ENCODE data around the gene DCAF7. TPM values are rescaled to one million over a fixed set of nuclear protein-coding genes. Genes with fewer than 3 reads are reported as not detected.

Gene DCAF7
- total RNA-seq, 1 experiment from 2014 or later: 144 TPM

DNA sequence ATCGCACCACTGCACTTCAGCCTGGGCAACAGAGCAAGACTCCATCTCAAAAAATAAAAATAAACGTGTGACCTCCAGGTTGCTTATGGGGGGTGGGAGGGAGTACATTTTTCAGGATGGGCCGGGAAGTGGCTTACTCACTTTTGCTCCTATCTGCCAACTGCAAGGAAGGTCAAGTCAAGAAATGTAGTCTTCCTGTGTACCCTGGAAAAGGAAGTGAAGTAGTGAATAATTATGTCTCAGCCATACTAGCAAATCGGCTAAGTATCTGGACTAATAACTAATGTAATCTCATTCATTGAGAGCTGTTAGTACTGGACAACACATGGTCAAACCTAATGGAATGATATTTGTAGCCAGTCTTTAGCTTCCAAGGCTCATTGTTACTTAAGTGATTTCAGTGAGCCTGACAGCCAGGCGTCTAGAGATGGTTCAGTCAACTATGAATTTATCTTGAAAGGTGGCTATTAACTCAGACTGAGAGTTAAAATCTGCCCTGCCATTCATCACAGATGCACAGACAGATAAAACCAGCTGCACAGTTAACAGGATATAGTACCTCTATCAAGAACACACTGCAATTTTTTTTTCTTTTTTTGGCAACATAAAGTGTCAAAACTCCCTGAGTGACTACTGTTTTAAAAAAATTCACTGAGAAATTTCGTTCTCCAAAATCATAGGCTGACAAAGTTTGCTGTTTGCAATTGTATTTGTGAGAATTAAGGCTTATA lies 46.7 kb downstream of the DCAF7 start:
- TF ChIP-seq POLR2AphosphoS5 (IDR thresholded peaks at IDR 0.05; ENCODE audit: low read depth, low read length) (no peak), FOSL1 (IDR thresholded peaks at IDR 0.05; ENCODE audit: low read depth) (no peak), SIN3A (IDR thresholded peaks at IDR 0.05; ENCODE audit: low read depth) (no peak), RAD21 (IDR thresholded peaks at IDR 0.05; ENCODE audit: low read depth) (no peak), CBX3 (IDR thresholded peaks at IDR 0.05; ENCODE audit: low read depth) (no peak)
- TF ChIP-seq, protein P1, sequence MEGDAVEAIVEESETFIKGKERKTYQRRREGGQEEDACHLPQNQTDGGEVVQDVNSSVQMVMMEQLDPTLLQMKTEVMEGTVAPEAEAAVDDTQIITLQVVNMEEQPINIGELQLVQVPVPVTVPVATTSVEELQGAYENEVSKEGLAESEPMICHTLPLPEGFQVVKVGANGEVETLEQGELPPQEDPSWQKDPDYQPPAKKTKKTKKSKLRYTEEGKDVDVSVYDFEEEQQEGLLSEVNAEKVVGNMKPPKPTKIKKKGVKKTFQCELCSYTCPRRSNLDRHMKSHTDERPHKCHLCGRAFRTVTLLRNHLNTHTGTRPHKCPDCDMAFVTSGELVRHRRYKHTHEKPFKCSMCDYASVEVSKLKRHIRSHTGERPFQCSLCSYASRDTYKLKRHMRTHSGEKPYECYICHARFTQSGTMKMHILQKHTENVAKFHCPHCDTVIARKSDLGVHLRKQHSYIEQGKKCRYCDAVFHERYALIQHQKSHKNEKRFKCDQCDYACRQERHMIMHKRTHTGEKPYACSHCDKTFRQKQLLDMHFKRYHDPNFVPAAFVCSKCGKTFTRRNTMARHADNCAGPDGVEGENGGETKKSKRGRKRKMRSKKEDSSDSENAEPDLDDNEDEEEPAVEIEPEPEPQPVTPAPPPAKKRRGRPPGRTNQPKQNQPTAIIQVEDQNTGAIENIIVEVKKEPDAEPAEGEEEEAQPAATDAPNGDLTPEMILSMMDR (IDR thresholded peaks at IDR 0.05 in 2 of 3, conservative IDR thresholded peaks at IDR 0.05 in 1 of 3; ENCODE audit: borderline replicate concordance in 1 of 3, insufficient read depth in 1 of 3, low read depth in 2 of 3, low read length in 2 of 3): no peak
- Histone ChIP-seq H3K4me2 (ENCODE audit: low read length) (no peak overlapping the region), H2AFZ (ENCODE audit: low read depth, low read length, poor library complexity, severe bottlenecking) (no peak overlapping the region), H3K4me1 (ENCODE audit: control insufficient read depth in 1 of 2, insufficient read depth in 2 of 2, low read length in 2 of 2) (peaks cover 5 to 17% of the 10 kb centered on the region in 2 experiments), H3K79me2 (ENCODE audit: insufficient read depth, low read length) (peaks cover 13% of the 10 kb centered on the region), H4K20me1 (ENCODE audit: insufficient read depth) (no peaks in the 10 kb centered on the region), H3K4me3 (replicated peaks in 1 of 2; ENCODE audit: low read depth in 1 of 2, low read length in 2 of 2) (no peak overlapping the region), H3K36me3 (ENCODE audit: control insufficient read depth in 1 of 2, insufficient read depth in 2 of 2, low read length in 2 of 2) (no peaks in the 10 kb centered on the region; a peak in 1 of 4 replicates), H3K27ac (ENCODE audit: low read depth, low read length) (no peak overlapping the region), H3K9me3 (ENCODE audit: control insufficient read depth in 1 of 2, insufficient read depth in 1 of 2, low read depth in 1 of 2, low read length in 2 of 2) (no peaks in the 10 kb centered on the region), H3K9me2 (ENCODE audit: insufficient read depth) (no peaks in the 10 kb centered on the region), H3K9ac (ENCODE audit: low read length) (no peak overlapping the region), H3K27me3 (ENCODE audit: insufficient read depth, low read length) (no peaks in the 10 kb centered on the region)
- intact Hi-C loops (cut with micrococcal nuclease): no loop called here
- POLR2A ChIA-PET: no interaction called here
- DNase-seq (ENCODE audit: low read depth, low spot score): no peak
- no TSS peak for BruUV-seq (replicated peaks)
- CTCF ChIA-PET: no interaction called here
- no peak for ATAC-seq
- RAD21 ChIA-PET (ENCODE audit: low non-redundant PET in 1 of 2, low total read pairs in 2 of 2, uncharacterized antibody in 2 of 2, unreplicated experiment in 2 of 2): interaction anchor here in 1 of 2 experiments (0.5 to 0.6 kb wide), 2 partner anchors 120 to 168 kb away, joined by 6 read pairs; no protein-coding TSS in a partner anchor

GRCh38 chr17:63598281-63598680 lies 48.0 kb downstream of the DCAF7 start:
- Histone ChIP-seq H3K4me3 (replicated peaks in 1 of 2; ENCODE audit: low read depth in 1 of 2, low read length in 2 of 2) (no peak overlapping the region), H3K27ac (ENCODE audit: low read depth, low read length) (no peak overlapping the region), H3K9me2 (ENCODE audit: insufficient read depth) (no peaks in the 10 kb centered on the region), H2AFZ (ENCODE audit: low read depth, low read length, poor library complexity, severe bottlenecking) (no peak overlapping the region), H3K4me2 (ENCODE audit: low read length) (no peak overlapping the region), H3K9me3 (ENCODE audit: control insufficient read depth in 1 of 2, insufficient read depth in 1 of 2, low read depth in 1 of 2, low read length in 2 of 2) (no peaks in the 10 kb centered on the region), H3K36me3 (ENCODE audit: control insufficient read depth in 1 of 2, insufficient read depth in 2 of 2, low read length in 2 of 2) (no peaks in the 10 kb centered on the region; a peak in 1 of 4 replicates), H3K79me2 (ENCODE audit: insufficient read depth, low read length) (peaks cover 17% of the 10 kb centered on the region), H3K4me1 (ENCODE audit: control insufficient read depth in 1 of 2, insufficient read depth in 2 of 2, low read length in 2 of 2) (peaks cover 7 to 20% of the 10 kb centered on the region in 2 experiments), H3K27me3 (ENCODE audit: insufficient read depth, low read length) (no peaks in the 10 kb centered on the region), H4K20me1 (ENCODE audit: insufficient read depth) (no peaks in the 10 kb centered on the region), H3K9ac (ENCODE audit: low read length) (no peak overlapping the region)
- RAD21 ChIA-PET (ENCODE audit: low non-redundant PET in 1 of 2, low total read pairs in 2 of 2, uncharacterized antibody in 2 of 2, unreplicated experiment in 2 of 2): no interaction called here
- BruUV-seq (replicated peaks): no TSS peak
- POLR2A ChIA-PET: no interaction called here
- ATAC-seq: no peak
- intact Hi-C loops (cut with micrococcal nuclease): no loop called here
- no peak for DNase-seq (ENCODE audit: low read depth, low spot score)
- CTCF ChIA-PET: no interaction called here
- no peak for TF ChIP-seq ZNF274 (IDR thresholded peaks at IDR 0.05; ENCODE audit: low read depth, low read length)
- TF ChIP-seq, protein P2, sequence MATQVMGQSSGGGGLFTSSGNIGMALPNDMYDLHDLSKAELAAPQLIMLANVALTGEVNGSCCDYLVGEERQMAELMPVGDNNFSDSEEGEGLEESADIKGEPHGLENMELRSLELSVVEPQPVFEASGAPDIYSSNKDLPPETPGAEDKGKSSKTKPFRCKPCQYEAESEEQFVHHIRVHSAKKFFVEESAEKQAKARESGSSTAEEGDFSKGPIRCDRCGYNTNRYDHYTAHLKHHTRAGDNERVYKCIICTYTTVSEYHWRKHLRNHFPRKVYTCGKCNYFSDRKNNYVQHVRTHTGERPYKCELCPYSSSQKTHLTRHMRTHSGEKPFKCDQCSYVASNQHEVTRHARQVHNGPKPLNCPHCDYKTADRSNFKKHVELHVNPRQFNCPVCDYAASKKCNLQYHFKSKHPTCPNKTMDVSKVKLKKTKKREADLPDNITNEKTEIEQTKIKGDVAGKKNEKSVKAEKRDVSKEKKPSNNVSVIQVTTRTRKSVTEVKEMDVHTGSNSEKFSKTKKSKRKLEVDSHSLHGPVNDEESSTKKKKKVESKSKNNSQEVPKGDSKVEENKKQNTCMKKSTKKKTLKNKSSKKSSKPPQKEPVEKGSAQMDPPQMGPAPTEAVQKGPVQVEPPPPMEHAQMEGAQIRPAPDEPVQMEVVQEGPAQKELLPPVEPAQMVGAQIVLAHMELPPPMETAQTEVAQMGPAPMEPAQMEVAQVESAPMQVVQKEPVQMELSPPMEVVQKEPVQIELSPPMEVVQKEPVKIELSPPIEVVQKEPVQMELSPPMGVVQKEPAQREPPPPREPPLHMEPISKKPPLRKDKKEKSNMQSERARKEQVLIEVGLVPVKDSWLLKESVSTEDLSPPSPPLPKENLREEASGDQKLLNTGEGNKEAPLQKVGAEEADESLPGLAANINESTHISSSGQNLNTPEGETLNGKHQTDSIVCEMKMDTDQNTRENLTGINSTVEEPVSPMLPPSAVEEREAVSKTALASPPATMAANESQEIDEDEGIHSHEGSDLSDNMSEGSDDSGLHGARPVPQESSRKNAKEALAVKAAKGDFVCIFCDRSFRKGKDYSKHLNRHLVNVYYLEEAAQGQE (IDR thresholded peaks at IDR 0.05; ENCODE audit: low read depth): no peak
- TF ChIP-seq, protein P3, sequence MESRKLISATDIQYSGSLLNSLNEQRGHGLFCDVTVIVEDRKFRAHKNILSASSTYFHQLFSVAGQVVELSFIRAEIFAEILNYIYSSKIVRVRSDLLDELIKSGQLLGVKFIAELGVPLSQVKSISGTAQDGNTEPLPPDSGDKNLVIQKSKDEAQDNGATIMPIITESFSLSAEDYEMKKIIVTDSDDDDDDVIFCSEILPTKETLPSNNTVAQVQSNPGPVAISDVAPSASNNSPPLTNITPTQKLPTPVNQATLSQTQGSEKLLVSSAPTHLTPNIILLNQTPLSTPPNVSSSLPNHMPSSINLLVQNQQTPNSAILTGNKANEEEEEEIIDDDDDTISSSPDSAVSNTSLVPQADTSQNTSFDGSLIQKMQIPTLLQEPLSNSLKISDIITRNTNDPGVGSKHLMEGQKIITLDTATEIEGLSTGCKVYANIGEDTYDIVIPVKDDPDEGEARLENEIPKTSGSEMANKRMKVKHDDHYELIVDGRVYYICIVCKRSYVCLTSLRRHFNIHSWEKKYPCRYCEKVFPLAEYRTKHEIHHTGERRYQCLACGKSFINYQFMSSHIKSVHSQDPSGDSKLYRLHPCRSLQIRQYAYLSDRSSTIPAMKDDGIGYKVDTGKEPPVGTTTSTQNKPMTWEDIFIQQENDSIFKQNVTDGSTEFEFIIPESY (IDR thresholded peaks at IDR 0.05; ENCODE audit: extremely low read depth, insufficient replicate concordance, low read length): no peak
- no peak for TF ChIP-seq CEBPB (IDR thresholded peaks at IDR 0.05; ENCODE audit: low read depth)
- TF ChIP-seq ZFX (IDR thresholded peaks at IDR 0.05): no peak
- no peak for TF ChIP-seq FOSL1 (IDR thresholded peaks at IDR 0.05; ENCODE audit: low read depth)
- no peak for TF ChIP-seq JUND (IDR thresholded peaks at IDR 0.05)
- no peak for TF ChIP-seq EZH2 (IDR thresholded peaks at IDR 0.05)
